Measurements from ENCODE around the gene CIB4. TPM values are rescaled to one million over a fixed set of nuclear protein-coding genes. Genes with fewer than 3 reads are reported as not detected.

CIB4 gene
- total and polyA plus RNA-seq, 4 donors: 1.3 TPM; not detected in 3

- H3K4me1 ChIP-seq (ENCODE audit: control insufficient read depth in 5 of 5, insufficient read depth in 5 of 5, low read length in 5 of 5): peaks cover 0 to 39% (median 11%) of the 10 kb centered on the region in 5 donors
- no peak for TF ChIP-seq CTCF (IDR thresholded peaks at IDR 0.05; ENCODE audit: control extremely low read depth, extremely low read depth)
- 72 to 80% methylated on average over 13 of the region's 13 CpGs for WGBS, 2 donors
- H3K4me3 ChIP-seq: no peak overlapping the region
- ATAC-seq (ENCODE audit: insufficient read depth, low FRiP score) (no peak), DNase-seq (no peak)
- H3K36me3 ChIP-seq (ENCODE audit: control insufficient read depth in 4 of 4, insufficient read depth in 4 of 4, low read length in 4 of 4): no peaks in the 10 kb centered on the region
- no peaks in the 10 kb centered on the region for H3K9me3 ChIP-seq (ENCODE audit: control insufficient read depth in 4 of 4, insufficient read depth in 3 of 4, low read length in 3 of 4)
- H3K27ac ChIP-seq (ENCODE audit: low read depth in 1 of 2, low read length in 1 of 2): no peak overlapping the region
- H3K9ac ChIP-seq (ENCODE audit: insufficient read depth in 1 of 2, low read length in 2 of 2): no peak overlapping the region
- H3K27me3 ChIP-seq (ENCODE audit: control insufficient read depth in 3 of 3, insufficient read depth in 3 of 3, low read length in 2 of 3): no peaks in the 10 kb centered on the region
Measured at GRCh38 chr2:26644188-26644835, 3.1 kb upstream of the CIB4 start.

GRCh38 chr2:26642429-26642828 lies 1.3 kb upstream of the CIB4 start:
- Histone ChIP-seq H3K36me3 (ENCODE audit: control insufficient read depth in 4 of 4, insufficient read depth in 4 of 4, low read length in 4 of 4) (no peaks in the 10 kb centered on the region), H3K4me3 (no peak overlapping the region), H3K27ac (ENCODE audit: low read depth in 1 of 2, low read length in 1 of 2) (no peak overlapping the region), H3K4me1 (ENCODE audit: control insufficient read depth in 5 of 5, insufficient read depth in 5 of 5, low read length in 5 of 5) (peaks cover 0 to 37% (median 11%) of the 10 kb centered on the region in 5 donors), H3K27me3 (ENCODE audit: control insufficient read depth in 3 of 3, insufficient read depth in 3 of 3, low read length in 2 of 3) (no peaks in the 10 kb centered on the region), H3K9me3 (ENCODE audit: control insufficient read depth in 4 of 4, insufficient read depth in 3 of 4, low read length in 3 of 4) (no peaks in the 10 kb centered on the region), H3K9ac (ENCODE audit: insufficient read depth in 1 of 2, low read length in 2 of 2) (no peak overlapping the region)
- no peak for TF ChIP-seq CTCF (IDR thresholded peaks at IDR 0.05; ENCODE audit: control extremely low read depth, extremely low read depth)
- no peak for ATAC-seq (ENCODE audit: insufficient read depth, low FRiP score)
- DNase-seq: no peak
- whole genome bisulfite sequencing, 2 donors: 66 to 67% methylated on average over 3 of the region's 3 CpGs

GRCh38 chr2:26640331-26640745 lies 828 bp downstream of the CIB4 start:
- H3K4me1 ChIP-seq (ENCODE audit: control insufficient read depth in 5 of 5, insufficient read depth in 5 of 5, low read length in 5 of 5): peaks cover 0 to 41% (median 17%) of the 10 kb centered on the region in 5 donors
- DNase-seq (peak; percentile 71 to 91 (median 72)), ATAC-seq (ENCODE audit: insufficient read depth, low FRiP score) (no peak)
- no peaks in the 10 kb centered on the region for H3K36me3 ChIP-seq (ENCODE audit: control insufficient read depth in 4 of 4, insufficient read depth in 4 of 4, low read length in 4 of 4)
- no peak overlapping the region for H3K9ac ChIP-seq (ENCODE audit: insufficient read depth in 1 of 2, low read length in 2 of 2)
- no peak for TF ChIP-seq CTCF (IDR thresholded peaks at IDR 0.05; ENCODE audit: control extremely low read depth, extremely low read depth)
- 28% methylated on average over 8 of the region's 8 CpGs for WGBS, 2 donors
- H3K4me3 ChIP-seq: no peak overlapping the region
- no peaks in the 10 kb centered on the region for H3K9me3 ChIP-seq (ENCODE audit: control insufficient read depth in 4 of 4, insufficient read depth in 3 of 4, low read length in 3 of 4)
- H3K27ac ChIP-seq (ENCODE audit: low read depth in 1 of 2, low read length in 1 of 2): peak overlapping the region in 1 of 2 donors; percentile 41
- no peaks in the 10 kb centered on the region for H3K27me3 ChIP-seq (ENCODE audit: control insufficient read depth in 3 of 3, insufficient read depth in 3 of 3, low read length in 2 of 3)
